Testis (tissue), 2 donors: ENCODE results near the gene LGALS8.

Experiments used
- CTCF ChIP-seq, 3 experiments: fragments of 450-650 bp in 2 of 3; fragments of 200-600 bp in 1 of 3; sonication (generic) in 1 of 3; IDR thresholded peaks; one replicate each; pipeline ENCODE4 v1.5.1; 2016 to 2019; ENCODE audit warnings: antibody characterized with exemption in 3 of 3, mild to moderate bottlenecking in 2 of 3, moderate library complexity in 1 of 3
- POLR2A ChIP-seq: fragments of 450-650 bp; IDR thresholded peaks from one replicate; pipeline ENCODE4 v1.6.1; 2017; ENCODE audit warnings: antibody characterized with exemption, mild to moderate bottlenecking, moderate library complexity

- TF ChIP-seq CTCF (IDR thresholded peaks at IDR 0.05) = no peak
- TF ChIP-seq POLR2A = no peak
These were observed 32.8 kb downstream of the LGALS8 start for GRCh38 chr1:236556606-236557005.
